Measurements from ENCODE around the gene AGFG1.

AGFG1 gene

GRCh38 chr2:227608561-227609338 lies 136.8 kb downstream of the AGFG1 start:
- no peak for DNase-seq (ENCODE audit: low spot score)

GRCh38 chr2:227610123-227610522 lies 138.2 kb downstream of the AGFG1 start:
- DNase-seq (ENCODE audit: low spot score) = no peak

Measured in AG20443 (cell line).